Subcutaneous preadipocyte (primary cell): ENCODE results near the gene PMPCB. TPM values are rescaled to one million over a fixed set of nuclear protein-coding genes. Genes with fewer than 3 reads are reported as not detected.

ENCODE experiments used
- small RNA-seq: library from RNA; depleted of rRNA; stranded (forward); fragments of <200 nt; gene quantifications from one replicate; pipeline ENCODE3, GENCODE V24; 2012
- total RNA-seq: library from RNA; depleted of rRNA; stranded (reverse); fragments of >200 nt; gene quantifications from 2 replicates; pipeline ENCODE4 v1.2.3, GENCODE V29; 2012

The PMPCB gene
- 59.4 and 61.4 TPM in 2 replicates for total RNA-seq

DNA sequence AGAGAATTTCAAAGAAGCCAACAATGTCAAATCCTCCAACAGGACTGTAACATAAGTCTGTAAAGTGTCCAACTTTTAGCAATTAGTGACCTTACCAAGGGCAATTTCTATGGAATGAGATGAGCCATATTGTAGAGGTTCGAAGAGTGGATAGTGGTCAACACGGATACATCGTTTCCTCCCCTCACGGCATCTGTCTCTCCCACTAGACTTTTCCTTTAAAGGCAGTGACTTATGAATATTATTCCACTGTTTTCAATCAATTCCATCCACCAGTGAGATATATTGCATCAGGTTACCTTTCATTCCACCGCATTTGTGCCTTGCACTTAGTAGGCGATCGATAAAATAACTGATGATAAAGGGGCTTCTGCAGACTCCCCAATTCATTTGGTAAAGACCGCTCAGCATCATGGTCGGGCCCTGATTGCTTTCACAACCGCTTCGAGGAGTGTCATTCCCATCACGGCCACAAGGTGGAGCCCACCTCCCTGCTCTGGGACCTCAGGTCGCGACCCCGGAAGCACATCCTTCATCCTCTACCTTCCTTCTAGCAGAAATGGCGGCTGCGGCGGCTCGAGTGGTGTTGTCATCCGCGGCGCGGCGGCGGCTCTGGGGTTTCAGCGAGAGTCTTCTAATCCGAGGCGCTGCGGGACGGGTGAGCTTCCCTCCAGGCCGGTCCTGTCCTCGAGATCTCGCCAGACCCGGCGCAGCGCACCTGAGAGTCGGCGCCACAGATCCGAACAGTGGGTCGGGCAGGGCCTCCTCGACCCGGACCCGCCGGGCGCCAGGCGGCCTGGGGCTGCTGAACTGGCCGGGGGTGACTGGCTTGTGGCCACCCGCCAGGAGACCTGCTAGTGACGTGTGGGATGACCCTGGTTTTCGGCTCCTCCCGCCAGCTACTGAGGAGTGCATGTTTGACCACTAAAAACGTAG, at the start of gene PMPCB:
Gene PMPCB (plus strand): TSS at position 535 of the 936 bp plus-strand sequence. CDS start 25 bp downstream, at position 560.

DNA sequence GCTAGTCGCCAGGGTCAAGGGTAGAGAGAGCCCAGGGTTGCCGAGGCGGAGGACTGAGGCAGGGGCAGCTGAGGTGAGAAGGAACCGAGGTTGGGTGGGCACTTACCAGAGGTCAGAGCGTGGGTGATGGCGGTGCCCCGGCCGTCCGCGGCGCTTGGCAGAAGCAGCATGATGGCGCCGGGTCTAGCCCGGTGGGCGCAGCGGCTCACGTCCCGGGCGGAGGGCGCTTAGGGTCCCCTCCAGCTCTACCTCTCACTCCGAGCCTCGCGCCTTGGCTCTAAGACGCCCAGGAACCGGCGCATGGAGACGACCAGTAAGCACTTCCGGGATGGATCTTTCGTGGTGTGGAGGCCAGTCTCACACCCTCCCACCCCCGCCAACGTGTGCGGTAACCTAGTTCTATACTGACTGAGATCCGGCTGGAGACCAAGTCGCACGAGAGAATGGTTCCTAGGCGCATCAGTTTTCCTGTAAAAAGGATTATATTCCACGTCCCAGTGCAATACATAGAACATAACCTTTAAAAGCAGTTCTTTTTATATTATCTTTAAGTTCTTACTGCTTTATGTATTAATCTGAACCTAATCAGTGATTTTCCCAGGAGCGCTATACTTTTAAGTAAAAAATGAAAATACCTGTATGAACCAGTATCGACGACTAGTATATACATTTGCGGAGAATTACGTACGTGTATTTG, 47.4 kb downstream of the PMPCB start, which contains the start of gene DNAJC2:
Gene DNAJC2 (minus strand): TSS at position 315 of the 697 bp plus-strand sequence. CDS start 145 bp downstream, at position 170.

DNA sequence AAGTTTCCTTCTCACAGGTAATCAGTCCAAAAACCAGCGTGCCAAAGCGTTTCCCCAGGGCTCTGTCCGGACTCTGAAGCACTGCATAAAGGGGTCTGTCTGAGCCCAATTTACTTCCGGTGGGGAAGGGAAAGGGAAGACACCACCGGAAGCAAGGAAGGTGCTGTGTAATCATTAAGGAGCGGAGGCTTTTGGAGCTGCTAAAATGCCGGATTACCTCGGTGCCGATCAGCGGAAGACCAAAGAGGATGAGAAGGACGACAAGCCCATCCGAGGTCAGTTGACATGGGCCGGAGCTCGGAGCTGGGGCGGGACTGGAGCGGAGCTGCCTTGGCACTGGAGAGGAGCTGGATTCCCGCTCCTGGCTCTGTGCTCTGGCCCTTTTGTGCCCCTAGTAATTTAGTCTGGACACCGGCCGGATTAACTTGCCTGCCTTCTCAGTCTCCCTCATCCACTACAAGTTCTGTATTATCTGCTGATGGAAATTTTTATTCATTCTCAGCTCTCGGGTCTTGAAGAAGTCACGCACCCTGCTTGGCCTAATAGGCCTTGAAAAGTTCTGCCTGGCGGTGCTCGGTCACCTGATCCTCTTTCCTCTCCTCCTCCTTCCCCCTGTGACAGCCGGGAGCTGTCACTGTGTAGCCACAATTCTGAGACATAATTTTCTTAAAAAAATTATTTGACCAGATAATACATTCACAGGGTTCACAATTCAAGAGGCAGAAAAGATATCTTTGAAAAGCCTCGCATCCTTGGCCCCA, 50.5 kb downstream of the PMPCB start, which contains the start of gene PSMC2:
Gene PSMC2 (plus strand): TSS at position 137 of the 761 bp plus-strand sequence. CDS start 69 bp downstream, at position 206.

Small RNA genes lying within 50 kb of the gene (small RNA-seq; reads per million reads assigned to genes)
- 0.11 reads per million for gene RPS29P16

Other genes starting within 250 kb of the PMPCB start
- 0.73 and 0.78 TPM in 2 replicates for gene FBXL13, start 222.6 kb upstream of the PMPCB start, total RNA-seq
- 29.9 and 30.5 TPM in 2 replicates for gene ARMC10, start 222.3 kb upstream of the PMPCB start, total RNA-seq
- 7.0 and 7.7 TPM in 2 replicates for gene NAPEPLD, start 148.3 kb upstream of the PMPCB start, total RNA-seq
- 18.7 and 23.9 TPM in 2 replicates for gene DNAJC2, start 47.3 kb downstream of the PMPCB start, total RNA-seq
- 166 and 193 TPM in 2 replicates for gene PSMC2, start 50.2 kb downstream of the PMPCB start, total RNA-seq
- not detected in 2 replicates for gene SLC26A5, start 148.8 kb downstream of the PMPCB start, total RNA-seq